NT2/D1 (cell line): ENCODE results near the gene PAQR5.

ENCODE experiments used
- DNase-seq: peaks from one replicate; pipeline ENCODE4 v3.0.0-alpha.2; 2011; ENCODE audit warnings: low read depth, low spot score
- H3K27me3 ChIP-seq: 2 replicates; pipeline ENCODE4 v1.6.0; 2011; ENCODE audit warnings: mild to moderate bottlenecking; ENCODE audit not compliant: insufficient read length, insufficient read depth
- H3K36me3 ChIP-seq: 2 replicates; pipeline ENCODE4 v1.6.1; 2011; ENCODE audit warnings: mild to moderate bottlenecking, low read length, mixed read lengths; ENCODE audit not compliant: insufficient read depth, insufficient read length
- H3K4me1 ChIP-seq: 2 replicates; pipeline ENCODE4 v1.5.1; 2011; ENCODE audit not compliant: insufficient read depth, insufficient read length
- H3K4me3 ChIP-seq: 2 replicates; pipeline ENCODE4 v1.5.1; 2011; ENCODE audit warnings: low read depth; ENCODE audit not compliant: insufficient read length
- H3K9ac ChIP-seq: 2 replicates; pipeline ENCODE4 v1.6.0; 2011; ENCODE audit warnings: low read depth; ENCODE audit not compliant: insufficient read length
- H3K9me3 ChIP-seq: 2 replicates; pipeline ENCODE4 v1.5.1; 2011; ENCODE audit warnings: mild to moderate bottlenecking, low read length; ENCODE audit not compliant: insufficient read depth
- SUZ12 ChIP-seq: IDR thresholded peaks from 2 replicates; pipeline ENCODE4 v1.6.1; 2011; ENCODE audit not compliant: insufficient read length, insufficient read depth; ENCODE audit errors: extremely low read depth
- YY1 ChIP-seq: IDR thresholded peaks from 2 replicates; pipeline ENCODE4 v1.6.1; 2011; ENCODE audit not compliant: insufficient read length, insufficient read depth
- ZNF274 ChIP-seq: IDR thresholded peaks from 2 replicates; pipeline ENCODE4 v1.6.1; 2011; ENCODE audit warnings: mild to moderate bottlenecking, low read depth, low read length

Gene PAQR5

GRCh38 chr15:69421498-69421897 lies 122.8 kb downstream of the PAQR5 start:
- H3K4me3 ChIP-seq: no peak overlapping the region
- no peak for DNase-seq
- H3K36me3 ChIP-seq: peaks cover 96% of the 10 kb centered on the region

GRCh38 chr15:69422336-69422895 lies 123.7 kb downstream of the PAQR5 start:
- Histone ChIP-seq H3K4me1 (no peaks in the 10 kb centered on the region), H3K36me3 (peaks cover 98% of the 10 kb centered on the region), H3K27me3 (no peaks in the 10 kb centered on the region), H3K9ac (no peak overlapping the region), H3K9me3 (no peaks in the 10 kb centered on the region), H3K4me3 (no peak overlapping the region)
- no peak for DNase-seq
- TF ChIP-seq YY1 (no peak), ZNF274 (no peak), SUZ12 (no peak)

More at GRCh38 chr15:69421498-69421897, 122.8 kb downstream of the PAQR5 start:
- no peak for TF ChIP-seq YY1
- no peak for TF ChIP-seq ZNF274
- TF ChIP-seq SUZ12: no peak
- no peaks in the 10 kb centered on the region for H3K4me1 ChIP-seq
- H3K27me3 ChIP-seq: no peaks in the 10 kb centered on the region
- no peak overlapping the region for H3K9ac ChIP-seq
- no peaks in the 10 kb centered on the region for H3K9me3 ChIP-seq

- H3K36me3 ChIP-seq: peaks cover 98% of the 10 kb centered on the region
Observed at GRCh38 chr15:69424001-69424400, 125.3 kb downstream of the PAQR5 start.

GRCh38 chr15:69424748-69425413 lies 126.2 kb downstream of the PAQR5 start:
- Histone ChIP-seq H3K9ac (no peak overlapping the region), H3K4me1 (no peaks in the 10 kb centered on the region), H3K27me3 (no peaks in the 10 kb centered on the region), H3K9me3 (no peaks in the 10 kb centered on the region), H3K36me3 (peaks cover 98% of the 10 kb centered on the region), H3K4me3 (no peak overlapping the region)
- no peak for DNase-seq
- TF ChIP-seq SUZ12 (no peak), YY1 (no peak), ZNF274 (no peak)

More at GRCh38 chr15:69424001-69424400, 125.3 kb downstream of the PAQR5 start:
- TF ChIP-seq YY1 (no peak), SUZ12 (no peak), ZNF274 (no peak)
- no peak for DNase-seq
- Histone ChIP-seq H3K4me1 (no peaks in the 10 kb centered on the region), H3K4me3 (no peak overlapping the region), H3K27me3 (no peaks in the 10 kb centered on the region), H3K9me3 (no peaks in the 10 kb centered on the region), H3K9ac (no peak overlapping the region)

GRCh38 chr15:69433831-69434230 lies 135.1 kb downstream of the PAQR5 start:
- H3K9me3 ChIP-seq: no peaks in the 10 kb centered on the region
- DNase-seq: no peak
- no peaks in the 10 kb centered on the region for H3K27me3 ChIP-seq
- peaks cover 85% of the 10 kb centered on the region for H3K36me3 ChIP-seq
- no peak overlapping the region for H3K9ac ChIP-seq
- H3K4me3 ChIP-seq: no peak overlapping the region
- TF ChIP-seq YY1 (no peak), SUZ12 (no peak), ZNF274 (no peak)
- no peaks in the 10 kb centered on the region for H3K4me1 ChIP-seq

- Histone ChIP-seq H3K27me3 (no peaks in the 10 kb centered on the region), H3K4me1 (no peaks in the 10 kb centered on the region), H3K4me3 (no peak overlapping the region), H3K36me3 (peaks cover 85% of the 10 kb centered on the region), H3K9ac (no peak overlapping the region), H3K9me3 (no peaks in the 10 kb centered on the region)
- no peak for DNase-seq
- TF ChIP-seq ZNF274 (no peak), SUZ12 (no peak), YY1 (no peak)
Observed at GRCh38 chr15:69434238-69434637, 135.5 kb downstream of the PAQR5 start.

GRCh38 chr15:69434679-69435078 lies 136.0 kb downstream of the PAQR5 start:
- TF ChIP-seq ZNF274 (no peak), SUZ12 (no peak), YY1 (no peak)

More at GRCh38 chr15:69434679-69435078, 136.0 kb downstream of the PAQR5 start:
- Histone ChIP-seq H3K4me3 (no peak overlapping the region), H3K9me3 (no peaks in the 10 kb centered on the region), H3K27me3 (no peaks in the 10 kb centered on the region), H3K9ac (no peak overlapping the region), H3K36me3 (peaks cover 85% of the 10 kb centered on the region), H3K4me1 (no peaks in the 10 kb centered on the region)
- DNase-seq: no peak
